ENCODE measurements around the gene C4orf50.

GRCh38 chr4:5982156-5982973 is 35.9 kb downstream of the C4orf50 start:
- TF ChIP-seq CTCF (IDR thresholded peaks at IDR 0.05; ENCODE audit: low read depth, low read length, missing input control) (no peak), YY1 (IDR thresholded peaks at IDR 0.05) (no peak), RAD21 (IDR thresholded peaks at IDR 0.05) (no peak), TAF1 (conservative IDR thresholded peaks at IDR 0.05) (no peak)
